ENCODE measurements around the gene TFRC.

- TF ChIP-seq GATA2 (IDR thresholded peaks at IDR 0.05; ENCODE audit: low read depth, low read length) (no peak), GATA3 (IDR thresholded peaks at IDR 0.05; ENCODE audit: low read depth, low read length) (no peak)
These were observed 27.2 kb downstream of the TFRC start for GRCh38 chr3:196054661-196055060.
